GM21529 (cell line): ENCODE data around the gene INO80.

ENCODE experiments used
- ATAC-seq: cut with Tn5 transposase; IDR thresholded peaks from one replicate; pipeline ENCODE4 v1.9.1; 2021; ENCODE audit not compliant: unreplicated experiment

Gene INO80

DNA sequence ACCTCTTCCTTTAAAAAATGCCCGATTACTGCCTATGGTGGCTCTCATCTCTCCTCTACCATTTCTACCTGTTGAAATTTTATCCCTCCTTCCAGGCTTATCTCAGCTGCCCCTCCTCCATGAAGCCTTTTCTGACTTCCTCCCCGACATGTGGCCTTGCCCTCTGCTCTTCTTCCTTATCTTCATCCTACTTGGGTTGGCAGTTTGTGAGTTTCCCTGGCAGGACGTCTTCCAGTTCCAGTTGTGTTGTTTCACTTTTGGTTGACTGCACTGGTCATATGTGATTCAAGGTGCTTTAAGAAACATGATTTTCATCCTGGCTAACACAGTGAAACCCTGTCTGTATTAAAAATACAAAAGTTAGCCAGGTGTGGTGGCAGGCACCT, 182.6 kb downstream of the INO80 start:
- ATAC-seq, result no peak

DNA sequence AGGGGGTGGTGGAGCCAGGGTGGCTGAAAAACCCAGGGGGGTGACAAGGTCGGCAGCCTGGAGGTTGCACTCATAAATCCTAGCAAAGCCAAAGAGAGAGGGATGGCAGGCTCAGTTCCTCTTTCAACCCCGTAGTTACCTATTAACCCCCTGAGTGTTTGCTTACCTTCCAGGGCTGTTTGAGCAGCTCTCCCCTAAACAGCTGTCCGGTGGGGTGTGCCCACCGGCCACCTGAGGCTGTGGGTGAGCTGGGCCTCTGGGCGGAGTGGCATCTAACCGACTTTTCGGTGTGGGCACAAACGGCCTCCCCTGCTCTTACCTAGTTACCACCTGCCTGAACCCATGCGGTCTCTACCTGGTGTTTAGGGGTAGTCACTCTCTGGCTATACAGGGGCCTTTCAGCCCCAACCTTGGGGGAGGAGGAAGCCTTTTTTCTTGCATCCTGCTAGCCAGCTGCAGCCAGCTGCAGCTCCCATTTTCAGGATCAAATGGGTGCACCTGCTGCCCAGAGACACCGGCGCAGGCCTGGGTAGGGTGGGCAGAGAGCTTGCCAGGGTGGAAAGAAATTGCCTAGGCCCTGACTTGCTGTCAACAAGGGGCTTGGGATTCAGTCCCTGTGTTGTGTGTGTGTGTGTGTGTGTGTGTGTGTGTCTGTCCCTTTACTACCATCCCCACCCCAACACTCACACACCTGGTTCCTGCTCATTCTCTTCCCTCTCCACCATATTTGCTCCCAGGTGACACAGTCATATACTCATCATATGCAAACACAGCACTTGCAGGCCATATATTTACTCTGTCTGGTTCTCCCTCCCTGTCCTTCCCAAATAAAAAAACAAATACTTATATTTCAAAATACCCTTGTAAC, 183.2 kb downstream of the INO80 start:
- ATAC-seq, result no peak

DNA sequence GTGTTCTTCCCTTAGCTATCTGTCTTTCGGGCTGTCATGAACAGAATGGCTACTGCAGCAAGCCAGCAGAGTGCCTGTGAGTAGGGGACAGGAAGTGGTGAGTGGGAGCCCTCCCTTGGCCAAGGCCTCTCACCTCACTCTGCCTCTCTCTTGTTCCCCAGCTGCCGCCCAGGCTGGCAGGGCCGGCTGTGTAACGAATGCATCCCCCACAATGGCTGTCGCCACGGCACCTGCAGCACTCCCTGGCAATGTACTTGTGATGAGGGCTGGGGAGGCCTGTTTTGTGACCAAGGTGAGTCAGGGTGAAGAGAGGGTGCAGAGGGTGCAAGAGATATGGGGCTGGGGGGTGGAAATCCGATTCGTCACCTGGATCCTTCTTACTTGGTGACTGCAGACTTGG, 183.9 kb downstream of the INO80 start:
- no peak for ATAC-seq

DNA sequence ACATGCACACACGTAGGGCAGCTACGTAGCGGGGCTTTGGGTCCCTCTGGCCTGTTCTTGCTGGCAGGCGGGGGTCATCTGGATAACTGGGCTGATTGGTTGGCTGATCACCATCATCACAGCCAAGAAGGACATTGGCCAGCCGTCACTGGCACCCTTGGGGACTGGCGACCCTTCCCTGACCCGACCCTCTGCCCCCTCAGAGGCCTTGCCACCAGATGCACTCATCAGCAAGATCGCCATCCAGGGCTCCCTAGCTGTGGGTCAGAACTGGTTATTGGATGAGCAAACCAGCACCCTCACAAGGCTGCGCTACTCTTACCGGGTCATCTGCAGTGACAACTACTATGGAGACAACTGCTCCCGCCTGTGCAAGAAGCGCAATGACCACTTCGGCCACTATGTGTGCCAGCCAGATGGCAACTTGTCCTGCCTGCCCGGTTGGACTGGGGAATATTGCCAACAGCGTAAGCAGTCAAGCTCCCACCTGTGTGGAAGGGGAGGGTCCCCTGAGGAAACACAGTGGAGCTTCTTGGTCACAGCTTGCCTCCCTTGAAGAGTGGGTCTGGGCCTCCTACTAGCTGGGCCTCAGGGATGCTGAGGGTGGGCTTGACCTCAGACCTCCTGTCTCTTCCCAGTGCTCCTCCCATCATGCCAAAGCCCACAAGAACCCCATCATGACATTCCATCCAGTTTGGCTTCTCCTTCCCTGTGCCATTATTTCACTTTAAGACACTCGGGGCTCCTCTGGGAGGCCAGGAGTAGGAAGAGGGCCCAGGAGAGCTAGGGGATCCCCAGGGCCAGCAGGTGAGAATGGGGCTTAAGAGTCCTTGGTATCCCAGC, 184.6 kb downstream of the INO80 start:
- ATAC-seq, result no peak

DNA sequence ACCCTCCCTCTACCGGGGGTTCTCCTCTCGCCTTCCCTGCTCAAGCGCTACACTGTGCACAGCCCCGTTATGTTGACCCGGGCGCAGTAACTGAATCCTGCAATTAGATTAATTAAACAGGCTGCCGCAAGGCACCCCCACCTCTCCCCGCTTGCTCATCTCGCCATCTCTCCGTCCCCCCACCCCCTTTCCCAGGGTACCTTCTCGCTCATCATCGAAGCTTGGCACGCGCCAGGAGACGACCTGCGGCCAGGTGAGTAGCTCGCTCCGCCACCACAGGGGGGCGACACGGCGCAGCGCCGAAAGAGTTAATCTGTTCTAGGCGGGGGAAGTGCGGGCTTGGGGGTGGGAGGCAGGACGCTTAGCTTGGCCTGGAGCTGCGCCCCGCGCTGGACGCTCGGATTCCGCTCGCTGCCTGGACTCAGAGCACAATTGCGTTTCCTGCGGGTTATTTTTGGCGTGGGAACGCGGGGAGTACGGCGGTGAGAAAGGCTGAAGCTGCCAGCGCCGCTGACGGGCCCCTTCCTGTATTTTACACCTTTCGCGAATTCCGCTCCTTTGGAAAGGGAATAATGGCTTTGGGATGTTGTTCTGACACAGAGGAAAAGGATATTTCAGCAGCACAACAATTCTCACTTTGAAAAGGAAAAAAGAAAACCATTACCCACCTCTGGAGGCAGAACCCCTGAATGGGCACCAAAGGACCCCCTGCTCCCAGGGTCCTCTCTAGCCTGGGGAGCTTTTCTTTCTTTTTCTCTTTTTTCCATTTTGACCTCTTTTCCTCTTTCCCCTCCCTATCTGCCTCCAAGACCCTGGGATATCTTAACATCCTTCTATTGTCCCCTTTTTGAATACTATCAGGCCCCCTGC, 185.4 kb downstream of the INO80 start:
- ATAC-seq, result no peak

DNA sequence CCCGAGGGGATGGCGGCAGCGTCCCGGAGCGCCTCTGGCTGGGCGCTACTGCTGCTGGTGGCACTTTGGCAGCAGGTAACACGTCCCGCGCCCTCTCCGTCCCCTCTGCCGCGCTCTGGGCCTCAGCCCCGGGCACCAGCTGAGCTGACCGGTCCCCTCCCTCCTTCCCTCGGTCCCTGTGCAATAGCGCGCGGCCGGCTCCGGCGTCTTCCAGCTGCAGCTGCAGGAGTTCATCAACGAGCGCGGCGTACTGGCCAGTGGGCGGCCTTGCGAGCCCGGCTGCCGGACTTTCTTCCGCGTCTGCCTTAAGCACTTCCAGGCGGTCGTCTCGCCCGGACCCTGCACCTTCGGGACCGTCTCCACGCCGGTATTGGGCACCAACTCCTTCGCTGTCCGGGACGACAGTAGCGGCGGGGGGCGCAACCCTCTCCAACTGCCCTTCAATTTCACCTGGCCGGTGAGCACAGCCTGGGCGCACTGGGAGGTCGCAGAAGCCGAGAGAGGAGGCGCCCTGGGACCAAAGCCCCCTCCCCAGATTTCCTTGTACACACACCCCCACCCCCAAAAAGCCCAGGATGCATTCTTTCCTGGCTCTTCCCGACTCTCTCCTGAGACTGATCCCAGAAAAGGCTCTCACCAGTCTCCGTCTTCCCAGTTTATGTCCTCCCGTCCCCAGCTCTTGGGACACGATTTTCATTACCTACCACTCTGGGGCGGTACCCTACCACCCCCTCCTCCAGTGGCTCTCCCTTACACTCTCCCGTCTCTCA, 186.2 kb downstream of the INO80 start:
- ATAC-seq, result no peak
